ENCODE results near the gene S1PR2. TPM values are rescaled to one million over a fixed set of nuclear protein-coding genes. Genes with fewer than 3 reads are reported as not detected.
A peak's percentile ranks its signal among the peaks of the same experiment; 100 is the strongest.

Gene S1PR2
- total and polyA plus RNA-seq, 3 experiments from 2014 or later = 2.2 to 19.9 (median 18.4) TPM

DNA sequence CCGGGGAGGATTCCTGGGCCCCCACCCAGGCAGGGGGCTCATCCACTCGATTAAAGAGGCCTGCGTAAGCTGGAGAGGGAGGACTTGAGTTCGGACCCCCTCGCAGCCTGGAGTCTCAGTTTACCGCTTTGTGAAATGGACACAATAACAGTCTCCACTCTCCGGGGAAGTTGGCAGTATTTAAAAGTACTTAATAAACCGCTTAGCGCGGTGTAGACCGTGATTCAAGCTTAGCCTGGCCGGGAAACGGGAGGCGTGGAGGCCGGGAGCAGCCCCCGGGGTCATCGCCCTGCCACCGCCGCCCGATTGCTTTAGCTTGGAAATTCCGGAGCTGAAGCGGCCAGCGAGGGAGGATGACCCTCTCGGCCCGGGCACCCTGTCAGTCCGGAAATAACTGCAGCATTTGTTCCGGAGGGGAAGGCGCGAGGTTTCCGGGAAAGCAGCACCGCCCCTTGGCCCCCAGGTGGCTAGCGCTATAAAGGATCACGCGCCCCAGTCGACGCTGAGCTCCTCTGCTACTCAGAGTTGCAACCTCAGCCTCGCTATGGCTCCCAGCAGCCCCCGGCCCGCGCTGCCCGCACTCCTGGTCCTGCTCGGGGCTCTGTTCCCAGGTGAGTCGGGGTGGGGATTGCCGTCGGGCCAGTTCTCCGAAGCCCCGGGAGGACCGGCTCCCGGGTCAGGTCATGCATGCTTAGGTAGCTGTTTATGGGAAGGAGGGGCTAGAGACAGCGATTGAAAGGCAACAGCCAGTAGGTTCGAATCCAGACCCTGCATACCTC is 39.7 kb upstream of the S1PR2 start, which contains the start of gene ICAM1:
ICAM1 (plus strand) TSS at position 505 of the 779 bp plus-strand sequence; CDS start at position 545, 40 bp downstream.
- Histone ChIP-seq H3K36me3 (ENCODE audit: insufficient read depth, low read length) (no peaks in the 10 kb centered on the region), H3K4me1 (ENCODE audit: insufficient read depth, low read length) (peaks cover 21% of the 10 kb centered on the region), H3K4me3 (ENCODE audit: low read length) (peak within 1 kb of the TSS; percentile 76), H3K27ac (ENCODE audit: low read depth, low read length) (peak within 1 kb of the TSS; percentile 87), H3K27me3 (ENCODE audit: insufficient read depth, low read length, poor library complexity, severe bottlenecking) (no peaks in the 10 kb centered on the region), H3K9me3 (ENCODE audit: low read length) (no peaks in the 10 kb centered on the region)
- ChIA-PET POLR2A (interaction anchor here (0.5 to 3.2 kb wide), 11 partner anchors 9 to 388 kb away, joined by 3 to 47 read pairs (median 9); partner anchors contain the start of genes CDC37, ICAM4, ICAM5 and RAVER1), CTCF (interaction anchor here (0.6 to 11.0 kb wide), 25 partner anchors 8 to 363 kb away, joined by 3 to 355 read pairs (median 4); partner anchors contain the start of genes CDC37, ICAM5, RAVER1 and TYK2)
- Mint-ChIP-seq H3K4me3 (peak within 1 kb of the TSS; percentile 83 to 94 (median 87)), H3K27ac (peak within 1 kb of the TSS; percentile 90 to 99 (median 95)), H3K9me3 (no peaks in the 10 kb centered on the region), H3K36me3 (peaks cover 0 to 13% (median 0%) of the 10 kb centered on the region in 3 donors), H3K27me3 (peaks cover 0 to 2% of the 10 kb centered on the region in 2 donors), H3K4me1 (peaks cover 26 to 51% (median 31%) of the 10 kb centered on the region in 3 donors)
- peak; percentile 61 to 81 (median 70) for DNase-seq

- Mint-ChIP-seq H3K36me3 (peaks cover 0 to 11% (median 0%) of the 10 kb centered on the region in 3 donors), H3K4me1 (peaks cover 26 to 48% (median 31%) of the 10 kb centered on the region in 3 donors), H3K9me3 (no peaks in the 10 kb centered on the region), H3K4me3 (peak overlapping the region; percentile 83 to 94 (median 87)), H3K27me3 (peaks cover 0 to 2% of the 10 kb centered on the region in 2 donors), H3K27ac (peak overlapping the region; percentile 90 to 99 (median 95))
- peak overlapping the region; percentile 87 for H3K27ac ChIP-seq (ENCODE audit: low read depth, low read length)
- POLR2A ChIA-PET = interaction anchor here (0.5 to 3.2 kb wide), 11 partner anchors 10 to 388 kb away, joined by 3 to 47 read pairs (median 9); partner anchors contain the start of genes CDC37, ICAM4, ICAM5 and PPAN
- peaks cover 21% of the 10 kb centered on the region for H3K4me1 ChIP-seq (ENCODE audit: insufficient read depth, low read length)
- peak; percentile 44 to 86 (median 75) for DNase-seq
- no peaks in the 10 kb centered on the region for H3K9me3 ChIP-seq (ENCODE audit: low read length)
- no peaks in the 10 kb centered on the region for H3K36me3 ChIP-seq (ENCODE audit: insufficient read depth, low read length)
- peak overlapping the region; percentile 76 for H3K4me3 ChIP-seq (ENCODE audit: low read length)
- H3K27me3 ChIP-seq (ENCODE audit: insufficient read depth, low read length, poor library complexity, severe bottlenecking) = no peaks in the 10 kb centered on the region
- CTCF ChIA-PET = interaction anchor here (0.9 to 11.0 kb wide), 17 partner anchors 9 to 158 kb away, joined by 3 to 355 read pairs (median 7); partner anchors contain the start of genes CDC37, ICAM5, RAVER1 and TYK2
Observed at GRCh38 chr19:10270180-10270615, 39.1 kb upstream of the S1PR2 start.

GRCh38 chr19:10269333-10270179 is 38.4 kb upstream of the S1PR2 start:
- Histone ChIP-seq H3K27me3 (ENCODE audit: insufficient read depth, low read length, poor library complexity, severe bottlenecking) (no peaks in the 10 kb centered on the region), H3K4me3 (ENCODE audit: low read length) (peak overlapping the region; percentile 76), H3K36me3 (ENCODE audit: insufficient read depth, low read length) (no peaks in the 10 kb centered on the region), H3K27ac (ENCODE audit: low read depth, low read length) (peak overlapping the region; percentile 87), H3K4me1 (ENCODE audit: insufficient read depth, low read length) (peaks cover 21% of the 10 kb centered on the region), H3K9me3 (ENCODE audit: low read length) (no peaks in the 10 kb centered on the region)
- POLR2A ChIA-PET = interaction anchor here (0.7 to 3.2 kb wide), 10 partner anchors 10 to 164 kb away, joined by 3 to 47 read pairs (median 10); partner anchors contain the start of genes CDC37, ICAM4, ICAM5 and PPAN
- Mint-ChIP-seq H3K9me3 (no peaks in the 10 kb centered on the region), H3K4me1 (peaks cover 26 to 43% (median 28%) of the 10 kb centered on the region in 3 donors), H3K27ac (peak overlapping the region; percentile 90 to 99 (median 95)), H3K4me3 (peak overlapping the region; percentile 83 to 94 (median 87)), H3K36me3 (peaks cover 0 to 4% (median 0%) of the 10 kb centered on the region in 3 donors), H3K27me3 (peaks cover 0 to 1% of the 10 kb centered on the region in 2 donors)
- CTCF ChIA-PET = interaction anchor here (0.9 to 11.0 kb wide), 19 partner anchors 10 to 159 kb away, joined by 3 to 355 read pairs (median 5); partner anchors contain the start of genes ICAM4, ICAM5 and TYK2
- DNase-seq = peak; percentile 81 to 90 (median 83)

- Mint-ChIP-seq H3K4me3 (no peak overlapping the region), H3K4me1 (peaks cover 21 to 37% (median 24%) of the 10 kb centered on the region in 3 donors), H3K27me3 (peaks cover 0 to 1% of the 10 kb centered on the region in 2 donors), H3K36me3 (no peaks in the 10 kb centered on the region), H3K27ac (no peak overlapping the region), H3K9me3 (no peaks in the 10 kb centered on the region)
- no peak overlapping the region for H3K27ac ChIP-seq (ENCODE audit: low read depth, low read length)
- POLR2A ChIA-PET = no interaction called here
- peaks cover 21% of the 10 kb centered on the region for H3K4me1 ChIP-seq (ENCODE audit: insufficient read depth, low read length)
- CTCF ChIA-PET = interaction anchor here (3.7 to 11.0 kb wide), 3 partner anchors 11 to 118 kb away, joined by 14 to 355 read pairs (median 27); partner anchors contain the start of gene TYK2
- H3K9me3 ChIP-seq (ENCODE audit: low read length) = no peaks in the 10 kb centered on the region
- DNase-seq = no peak
- H3K36me3 ChIP-seq (ENCODE audit: insufficient read depth, low read length) = no peaks in the 10 kb centered on the region
- H3K4me3 ChIP-seq (ENCODE audit: low read length) = no peak overlapping the region
- H3K27me3 ChIP-seq (ENCODE audit: insufficient read depth, low read length, poor library complexity, severe bottlenecking) = no peaks in the 10 kb centered on the region
Observed at GRCh38 chr19:10268071-10268470, 36.9 kb upstream of the S1PR2 start.

DNA sequence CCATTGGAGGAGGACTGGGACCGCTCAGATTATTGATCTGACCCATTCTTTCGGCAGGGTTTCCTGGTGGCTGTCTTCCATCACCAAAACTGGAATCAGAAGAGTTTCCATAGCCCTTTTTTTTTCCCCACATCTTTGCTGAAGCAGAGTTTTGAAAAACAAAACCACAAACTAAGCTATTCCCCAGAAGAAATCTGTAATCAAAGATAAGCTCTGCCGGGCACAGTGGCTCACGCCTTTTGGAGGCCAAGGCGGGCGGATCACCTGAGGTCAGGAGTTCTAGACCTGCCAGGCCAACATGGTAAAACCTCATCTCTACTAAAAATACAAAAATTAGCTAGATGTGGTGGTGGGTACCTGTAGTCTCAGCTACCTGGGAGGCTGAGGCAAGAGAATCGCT is 35.6 kb upstream of the S1PR2 start:
- H3K27ac ChIP-seq (ENCODE audit: low read depth, low read length) = no peak overlapping the region
- no peaks in the 10 kb centered on the region for H3K36me3 ChIP-seq (ENCODE audit: insufficient read depth, low read length)
- H3K4me1 ChIP-seq (ENCODE audit: insufficient read depth, low read length) = peaks cover 16% of the 10 kb centered on the region
- no peak overlapping the region for H3K4me3 Mint-ChIP-seq
- peaks cover 9 to 24% (median 16%) of the 10 kb centered on the region in 3 donors for H3K4me1 Mint-ChIP-seq
- POLR2A ChIA-PET = interaction anchor here (0.7 kb wide), 1 partner anchor 125 kb away, joined by 6 read pairs; no protein-coding TSS in a partner anchor
- no peaks in the 10 kb centered on the region for H3K9me3 ChIP-seq (ENCODE audit: low read length)
- H3K4me3 ChIP-seq (ENCODE audit: low read length) = no peak overlapping the region
- no peaks in the 10 kb centered on the region for H3K36me3 Mint-ChIP-seq
- no peaks in the 10 kb centered on the region for H3K27me3 ChIP-seq (ENCODE audit: insufficient read depth, low read length, poor library complexity, severe bottlenecking)
- H3K27ac Mint-ChIP-seq = peak overlapping the region in 1 of 8 donors; percentile 33
- H3K27me3 Mint-ChIP-seq = peaks cover 0 to 1% of the 10 kb centered on the region in 2 donors
- CTCF ChIA-PET = interaction anchor here (1.2 to 11.0 kb wide), 3 partner anchors 67 to 146 kb away, joined by 3 to 355 read pairs (median 3); partner anchors contain the start of gene TYK2
- no peak for DNase-seq
- no peaks in the 10 kb centered on the region for H3K9me3 Mint-ChIP-seq

- Histone ChIP-seq H3K36me3 (ENCODE audit: insufficient read depth, low read length) (peaks cover 10% of the 10 kb centered on the region), H3K27me3 (ENCODE audit: insufficient read depth, low read length, poor library complexity, severe bottlenecking) (no peaks in the 10 kb centered on the region), H3K4me3 (ENCODE audit: low read length) (no peak overlapping the region), H3K4me1 (ENCODE audit: insufficient read depth, low read length) (no peaks in the 10 kb centered on the region), H3K27ac (ENCODE audit: low read depth, low read length) (no peak overlapping the region), H3K9me3 (ENCODE audit: low read length) (no peaks in the 10 kb centered on the region)
- Mint-ChIP-seq H3K27ac (no peak overlapping the region), H3K4me1 (peaks cover 0 to 11% (median 0%) of the 10 kb centered on the region in 3 donors), H3K27me3 (no peaks in the 10 kb centered on the region), H3K36me3 (peaks cover 0 to 17% (median 3%) of the 10 kb centered on the region in 3 donors), H3K4me3 (no peak overlapping the region), H3K9me3 (no peaks in the 10 kb centered on the region)
- ChIA-PET CTCF (interaction anchor here (1.2 kb wide), 1 partner anchor 128 kb away, joined by 3 read pairs; no protein-coding TSS in a partner anchor), POLR2A (interaction anchor here (0.7 kb wide), 1 partner anchor 126 kb away, joined by 4 read pairs; no protein-coding TSS in a partner anchor)
- DNase-seq = no peak
Observed at GRCh38 chr19:10262771-10263170, 31.6 kb upstream of the S1PR2 start.

DNA sequence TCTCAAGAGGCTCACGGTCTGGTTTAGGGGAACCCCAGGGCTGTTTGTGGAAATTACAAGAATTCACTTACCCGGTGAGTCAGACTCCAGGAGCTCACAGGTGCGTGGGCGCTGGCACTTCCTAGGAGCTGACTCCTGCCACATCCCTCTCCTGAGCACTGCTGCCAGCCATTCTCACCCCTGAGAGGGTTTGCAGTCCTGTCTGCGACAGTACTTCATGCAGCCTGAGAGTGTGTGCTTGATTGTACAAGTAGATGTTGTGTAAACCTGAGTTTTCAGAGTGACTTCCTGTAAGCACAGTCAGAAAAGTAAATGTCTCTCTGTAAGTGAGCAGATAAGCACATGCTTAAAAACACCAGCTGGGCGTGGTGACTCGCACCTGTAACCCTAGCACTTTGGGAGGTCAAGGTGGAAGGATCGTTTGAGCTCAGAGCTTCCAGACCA is 29.0 kb upstream of the S1PR2 start:
- H3K36me3 ChIP-seq (ENCODE audit: insufficient read depth, low read length) = peaks cover 24% of the 10 kb centered on the region
- peaks cover 0 to 20% (median 0%) of the 10 kb centered on the region in 3 donors for H3K4me1 Mint-ChIP-seq
- H3K27me3 ChIP-seq (ENCODE audit: insufficient read depth, low read length, poor library complexity, severe bottlenecking) = no peaks in the 10 kb centered on the region
- DNase-seq = no peak
- ChIA-PET CTCF (interaction anchor here (0.6 to 4.2 kb wide), 10 partner anchors 11 to 262 kb away, joined by 3 to 61 read pairs (median 8); partner anchors contain the start of genes ICAM1, RAVER1 and TYK2), POLR2A (interaction anchor here (0.6 kb wide), 1 partner anchor 73 kb away, joined by 12 read pairs; no protein-coding TSS in a partner anchor)
- no peak overlapping the region for H3K4me3 Mint-ChIP-seq
- H3K4me3 ChIP-seq (ENCODE audit: low read length) = no peak overlapping the region
- H3K27ac Mint-ChIP-seq = peak overlapping the region in 3 of 8 donors; percentile 40 to 66 (median 40)
- H3K36me3 Mint-ChIP-seq = peaks cover 9 to 42% (median 11%) of the 10 kb centered on the region in 3 donors
- no peaks in the 10 kb centered on the region for H3K9me3 ChIP-seq (ENCODE audit: low read length)
- H3K4me1 ChIP-seq (ENCODE audit: insufficient read depth, low read length) = no peaks in the 10 kb centered on the region
- H3K27ac ChIP-seq (ENCODE audit: low read depth, low read length) = no peak overlapping the region
- H3K9me3 Mint-ChIP-seq = no peaks in the 10 kb centered on the region
- H3K27me3 Mint-ChIP-seq = no peaks in the 10 kb centered on the region
